Activated CD4-positive, alpha-beta T cell treated with anti-CD3 and anti-CD28 coated beads, Interleukin-2, amount 10 ng/mL, durations not matched to agents 7 days and 5 days (primary cell): ENCODE measurements around the gene CFAP45. TPM values are rescaled to one million over a fixed set of nuclear protein-coding genes. Genes with fewer than 3 reads are reported as not detected.
A peak's percentile ranks its signal among the peaks of the same experiment; 100 is the strongest.
"Not testable (repeated sequence)": the region's sequence is repeated elsewhere in the genome, so short reads cannot be mapped to it uniquely, and the experiment has no call there.

Experiments
- CTCF ChIA-PET: fragments of 350-600 bp; sonication (Branson Sonifier 250); formaldehyde crosslinking; loops from one replicate; lab custom pipeline; 2021; ENCODE audit warnings: antibody characterized with exemption; lab: Charles Lee
- POLR2A ChIA-PET: fragments of 350-600 bp; sonication (Branson Sonifier 250); formaldehyde crosslinking; loops from one replicate; lab custom pipeline; 2021; ENCODE audit warnings: antibody characterized with exemption; lab: Charles Lee
- DNase-seq: peaks from one replicate; pipeline ENCODE4 v3.0.0-alpha.2; 2020
- H3K27ac Mint-ChIP-seq: one replicate; pipeline ENCODE4 v1.8.0; 2021; ENCODE audit warnings: mild to moderate bottlenecking, moderate library complexity, mixed read lengths
- H3K27me3 Mint-ChIP-seq: one replicate; pipeline ENCODE4 v1.8.0; 2021; ENCODE audit warnings: mixed read lengths
- H3K36me3 Mint-ChIP-seq: one replicate; pipeline ENCODE4 v1.8.0; 2021; ENCODE audit warnings: low read depth, mixed read lengths
- H3K4me1 Mint-ChIP-seq: one replicate; pipeline ENCODE4 v1.8.0; 2021; ENCODE audit warnings: mixed read lengths
- H3K4me3 Mint-ChIP-seq: one replicate; pipeline ENCODE4 v1.8.0; 2021; ENCODE audit warnings: mild to moderate bottlenecking, moderate library complexity, mixed read lengths
- H3K9me3 Mint-ChIP-seq: one replicate; pipeline ENCODE4 v1.8.0; 2021; ENCODE audit warnings: mixed read lengths
- total RNA-seq, 2 experiments: library from RNA; stranded (reverse); gene quantifications; one replicate each; pipeline ENCODE4 v1.2.3, GENCODE V29; 2021

CFAP45 gene
- total RNA-seq, 2 experiments from 2014 or later: 0.25 to 0.37 TPM

- ChIA-PET CTCF (interaction anchor here (1.2 kb wide), 2 partner anchors 12 to 14 kb away, joined by 3 to 5 read pairs; no protein-coding TSS in a partner anchor), POLR2A (no interaction called here)
- Mint-ChIP-seq H3K27me3 (no peaks in the 10 kb centered on the region), H3K27ac (no peak overlapping the region), H3K4me1 (peaks cover 43% of the 10 kb centered on the region), H3K36me3 (peaks cover 5% of the 10 kb centered on the region), H3K9me3 (peaks cover 3% of the 10 kb centered on the region), H3K4me3 (no peak overlapping the region)
- DNase-seq: no peak
Measured at GRCh38 chr1:159906960-159907359, 7.0 kb upstream of the CFAP45 start.

- POLR2A ChIA-PET, H3K27ac Mint-ChIP-seq, H3K9me3 Mint-ChIP-seq, H3K36me3 Mint-ChIP-seq, H3K27me3 Mint-ChIP-seq, H3K4me3 Mint-ChIP-seq, DNase-seq: not testable (repeated sequence)
- CTCF ChIA-PET: interaction anchor here (0.6 to 1.3 kb wide), 6 partner anchors 11 to 1397 kb away, joined by 3 to 5 read pairs (median 4); no protein-coding TSS in a partner anchor
- H3K4me1 Mint-ChIP-seq: peaks cover 15% of the 10 kb centered on the region
Measured at GRCh38 chr1:159904036-159904435, 4.1 kb upstream of the CFAP45 start.

- POLR2A ChIA-PET: no interaction called here
- peaks cover 7% of the 10 kb centered on the region for H3K4me1 Mint-ChIP-seq
- no peak for DNase-seq
- no peak overlapping the region for H3K4me3 Mint-ChIP-seq
- CTCF ChIA-PET: interaction anchor here (1.0 to 1.9 kb wide), 2 partner anchors 9 to 105 kb away, joined by 3 to 6 read pairs; no protein-coding TSS in a partner anchor
- peaks cover 3% of the 10 kb centered on the region for H3K27me3 Mint-ChIP-seq
- no peak overlapping the region for H3K27ac Mint-ChIP-seq
- H3K36me3 Mint-ChIP-seq: no peaks in the 10 kb centered on the region
- peaks cover 3% of the 10 kb centered on the region for H3K9me3 Mint-ChIP-seq
Measured at GRCh38 chr1:159902541-159902940, 2.6 kb upstream of the CFAP45 start.

- CTCF ChIA-PET: interaction anchor here (1.0 kb wide), 3 partner anchors 9 to 102 kb away, joined by 3 to 4 read pairs (median 3); no protein-coding TSS in a partner anchor
- Mint-ChIP-seq H3K9me3 (peaks cover 3% of the 10 kb centered on the region), H3K4me3 (no peak overlapping the region), H3K36me3 (no peaks in the 10 kb centered on the region), H3K27ac (no peak overlapping the region), H3K4me1 (no peaks in the 10 kb centered on the region), H3K27me3 (peaks cover 13% of the 10 kb centered on the region)
- POLR2A ChIA-PET: no interaction called here
- no peak for DNase-seq
Measured at GRCh38 chr1:159900755-159901360, 893 bp upstream of the CFAP45 start.

- H3K36me3 Mint-ChIP-seq, H3K27ac Mint-ChIP-seq, POLR2A ChIA-PET, H3K4me3 Mint-ChIP-seq, DNase-seq, H3K4me1 Mint-ChIP-seq, H3K9me3 Mint-ChIP-seq: not testable (repeated sequence)
- CTCF ChIA-PET: interaction anchor here (0.6 kb wide), 1 partner anchor 47 kb away, joined by 4 read pairs; no protein-coding TSS in a partner anchor
- H3K27me3 Mint-ChIP-seq: peaks cover 16% of the 10 kb centered on the region
Measured at GRCh38 chr1:159899634-159900033, 331 bp downstream of the CFAP45 start.

GRCh38 chr1:159898527-159898926, 1.4 kb downstream of the CFAP45 start:
- Mint-ChIP-seq H3K9me3 (no peaks in the 10 kb centered on the region), H3K36me3 (no peaks in the 10 kb centered on the region), H3K4me1 (no peaks in the 10 kb centered on the region), H3K27me3 (peaks cover 16% of the 10 kb centered on the region), H3K4me3 (no peak overlapping the region), H3K27ac (no peak overlapping the region)
- ChIA-PET POLR2A (no interaction called here), CTCF (no interaction called here)
- no peak for DNase-seq

GRCh38 chr1:159897962-159898361, 2.0 kb downstream of the CFAP45 start:
- no peaks in the 10 kb centered on the region for H3K4me1 Mint-ChIP-seq
- H3K27ac Mint-ChIP-seq: no peak overlapping the region
- CTCF ChIA-PET: no interaction called here
- no peak for DNase-seq
- no peak overlapping the region for H3K4me3 Mint-ChIP-seq
- no peaks in the 10 kb centered on the region for H3K36me3 Mint-ChIP-seq
- H3K9me3 Mint-ChIP-seq: no peaks in the 10 kb centered on the region
- POLR2A ChIA-PET: no interaction called here
- peaks cover 20% of the 10 kb centered on the region for H3K27me3 Mint-ChIP-seq

GRCh38 chr1:159896546-159896930, 3.4 kb downstream of the CFAP45 start:
- DNase-seq: no peak
- peaks cover 20% of the 10 kb centered on the region for H3K27me3 Mint-ChIP-seq
- H3K27ac Mint-ChIP-seq: no peak overlapping the region
- ChIA-PET POLR2A (no interaction called here), CTCF (interaction anchor here (0.6 to 1.5 kb wide), 4 partner anchors 23 to 116 kb away, joined by 3 to 6 read pairs (median 3); partner anchors contain the start of gene DUSP23)
- H3K9me3 Mint-ChIP-seq: no peaks in the 10 kb centered on the region
- H3K4me1 Mint-ChIP-seq: peaks cover 3% of the 10 kb centered on the region
- no peaks in the 10 kb centered on the region for H3K36me3 Mint-ChIP-seq
- no peak overlapping the region for H3K4me3 Mint-ChIP-seq

- POLR2A ChIA-PET: no interaction called here
- no peaks in the 10 kb centered on the region for H3K9me3 Mint-ChIP-seq
Measured at GRCh38 chr1:159895836-159896545, 4.0 kb downstream of the CFAP45 start.

GRCh38 chr1:159895286-159895685, 4.7 kb downstream of the CFAP45 start:
- Mint-ChIP-seq H3K4me1 (peaks cover 6% of the 10 kb centered on the region), H3K27me3 (peaks cover 19% of the 10 kb centered on the region), H3K27ac (no peak overlapping the region), H3K4me3 (no peak overlapping the region), H3K9me3 (no peaks in the 10 kb centered on the region), H3K36me3 (no peaks in the 10 kb centered on the region)
- ChIA-PET CTCF (interaction anchor here (0.6 to 1.5 kb wide), 4 partner anchors 12 to 96 kb away, joined by 3 to 5 read pairs (median 4); no protein-coding TSS in a partner anchor), POLR2A (no interaction called here)
- no peak for DNase-seq

More at GRCh38 chr1:159895836-159896545, 4.0 kb downstream of the CFAP45 start:
- DNase-seq: no peak
- Mint-ChIP-seq H3K36me3 (no peaks in the 10 kb centered on the region), H3K27ac (no peak overlapping the region), H3K27me3 (peaks cover 20% of the 10 kb centered on the region), H3K4me1 (peaks cover 5% of the 10 kb centered on the region), H3K4me3 (no peak overlapping the region)
- CTCF ChIA-PET: interaction anchor here (0.6 to 1.5 kb wide), 6 partner anchors 11 to 115 kb away, joined by 3 to 6 read pairs (median 3); partner anchors contain the start of gene DUSP23

- peak; percentile 39 for DNase-seq
- peaks cover 15% of the 10 kb centered on the region for H3K4me1 Mint-ChIP-seq
Measured at GRCh38 chr1:159892944-159893343, 7.0 kb downstream of the CFAP45 start.

GRCh38 chr1:159891275-159892157, 8.4 kb downstream of the CFAP45 start:
- peak; percentile 81 for DNase-seq
- Mint-ChIP-seq H3K4me3 (no peak overlapping the region), H3K27me3 (peaks cover 14% of the 10 kb centered on the region), H3K4me1 (peaks cover 15% of the 10 kb centered on the region), H3K9me3 (no peaks in the 10 kb centered on the region), H3K36me3 (no peaks in the 10 kb centered on the region), H3K27ac (no peak overlapping the region)
- ChIA-PET POLR2A (no interaction called here), CTCF (interaction anchor here (0.7 to 5.1 kb wide), 18 partner anchors 9 to 129 kb away, joined by 3 to 33 read pairs (median 5); partner anchors contain the start of genes DUSP23 and FCRL6)

More at GRCh38 chr1:159892944-159893343, 7.0 kb downstream of the CFAP45 start:
- Mint-ChIP-seq H3K27ac (no peak overlapping the region), H3K4me3 (no peak overlapping the region), H3K36me3 (no peaks in the 10 kb centered on the region), H3K9me3 (no peaks in the 10 kb centered on the region), H3K27me3 (peaks cover 18% of the 10 kb centered on the region)
- ChIA-PET CTCF (interaction anchor here (1.0 to 5.1 kb wide), 17 partner anchors 12 to 127 kb away, joined by 3 to 33 read pairs (median 5); partner anchors contain the start of gene DUSP23), POLR2A (no interaction called here)
